Measurements from ENCODE around the gene KLK14.

Gene KLK14

GRCh38 chr19:51082611-51083010, at the start of gene KLK14:
Gene KLK14 (minus strand): TSS chr19:51082887. CDS start chr19:51082614, 273 bp downstream.
- DNase-seq (ENCODE audit: low spot score), result no peak

- DNase-seq (ENCODE audit: low spot score), result peak; percentile 51
Observed at GRCh38 chr19:51131780-51132680, 49.3 kb upstream of the KLK14 start.

DNA sequence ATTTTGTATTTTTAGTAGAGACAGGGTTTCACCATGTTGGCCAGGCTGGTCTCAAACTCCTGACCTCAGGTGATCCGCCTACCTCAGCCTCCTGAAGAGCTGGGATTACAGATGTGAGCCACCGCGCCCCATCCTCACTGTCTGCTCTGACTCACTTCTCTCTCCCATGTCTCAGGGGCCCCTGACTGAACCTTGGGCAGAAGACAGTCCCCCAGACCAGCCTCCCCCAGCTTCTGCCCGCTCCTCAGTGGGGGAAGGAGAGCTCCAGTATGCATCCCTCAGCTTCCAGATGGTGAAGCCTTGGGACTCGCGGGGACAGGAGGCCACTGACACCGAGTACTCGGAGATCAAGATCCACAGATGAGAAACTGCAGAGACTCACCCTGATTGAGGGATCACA, 47.0 kb upstream of the KLK14 start:
- DNase-seq (ENCODE audit: low spot score), result no peak

- no peak for DNase-seq (ENCODE audit: low spot score)
Observed at GRCh38 chr19:51128227-51128626, 45.5 kb upstream of the KLK14 start.

DNA sequence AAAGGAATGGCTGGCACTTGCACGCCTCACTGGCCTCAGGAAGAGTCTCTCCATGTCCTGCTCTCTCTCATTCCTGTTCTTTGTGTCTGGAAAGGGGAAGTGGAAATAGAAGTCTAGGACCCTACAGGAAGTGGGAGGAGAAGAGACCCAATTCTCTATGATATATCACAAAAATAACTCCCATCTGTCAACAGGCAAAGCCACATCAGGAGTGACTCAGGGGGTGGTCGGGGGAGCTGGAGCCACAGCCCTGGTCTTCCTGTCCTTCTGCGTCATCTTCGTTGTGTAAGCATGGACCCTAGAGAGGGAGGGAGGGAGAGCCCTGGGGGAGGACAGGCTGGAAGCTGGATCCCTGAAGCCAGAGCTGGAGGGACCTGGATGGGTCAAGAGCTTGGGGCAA, 45.1 kb upstream of the KLK14 start:
- no peak for DNase-seq (ENCODE audit: low spot score)

- DNase-seq (ENCODE audit: low spot score), result no peak
Observed at GRCh38 chr19:51127032-51127431, 44.3 kb upstream of the KLK14 start.

- DNase-seq (ENCODE audit: low spot score), result no peak
Observed at GRCh38 chr19:51125421-51126075, 42.9 kb upstream of the KLK14 start.

- no peak for DNase-seq (ENCODE audit: low spot score)
Observed at GRCh38 chr19:51124729-51125128, 42.0 kb upstream of the KLK14 start, which contains the start of gene SIGLEC9. Gene SIGLEC9 (plus strand): TSS chr19:51124906. CDS start chr19:51124975, 69 bp downstream.

GRCh38 chr19:51124216-51124615, 41.5 kb upstream of the KLK14 start:
- DNase-seq (ENCODE audit: low spot score), result no peak

- DNase-seq (ENCODE audit: low spot score), result no peak
Observed at GRCh38 chr19:51123802-51124201, 41.1 kb upstream of the KLK14 start.

GRCh38 chr19:51123381-51123800, 40.7 kb upstream of the KLK14 start:
- DNase-seq (ENCODE audit: low spot score), result no peak

DNA sequence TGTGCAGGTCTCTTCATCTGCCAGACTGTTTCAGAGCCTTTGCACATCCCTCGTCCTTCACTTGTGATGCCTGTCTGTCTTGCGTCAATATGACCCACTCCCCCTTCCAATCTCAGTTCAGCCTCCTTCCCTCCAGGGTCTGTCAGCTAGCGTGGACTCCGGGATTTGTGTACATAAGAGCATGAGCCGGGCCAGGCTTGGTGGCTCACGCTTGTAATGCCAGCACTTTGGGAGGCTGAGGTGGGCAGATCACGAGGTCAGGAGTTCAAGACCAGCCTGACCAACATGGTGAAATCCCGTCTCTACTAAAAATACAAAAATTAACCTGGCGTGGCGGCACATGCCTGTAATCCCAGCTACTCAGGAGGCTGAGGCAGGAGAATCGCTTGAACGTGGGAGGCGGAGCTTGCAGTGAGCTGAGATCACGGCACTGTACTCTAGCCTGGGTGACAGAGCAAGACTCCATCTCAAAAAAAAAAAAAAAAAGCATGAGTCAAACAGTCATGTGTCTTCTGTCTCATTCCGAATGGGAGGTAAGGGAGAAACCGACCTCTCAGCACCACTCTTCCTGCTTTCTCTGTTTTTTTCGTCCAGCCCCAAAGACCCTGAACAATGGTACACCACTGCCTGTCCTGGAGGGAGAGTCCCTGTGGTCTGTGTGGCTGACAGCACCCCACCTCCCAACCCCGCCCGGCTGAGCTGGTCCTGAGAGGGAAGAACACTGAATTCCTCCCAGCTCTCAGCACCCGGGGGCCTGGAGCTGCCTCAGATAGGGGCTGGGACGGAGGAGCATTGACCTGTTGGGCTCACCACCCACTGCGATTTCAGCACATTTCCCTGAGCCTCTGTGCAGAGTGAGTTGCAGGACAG, 39.7 kb upstream of the KLK14 start:
- DNase-seq (ENCODE audit: low spot score), result no peak

- DNase-seq (ENCODE audit: low spot score), result no peak
Observed at GRCh38 chr19:51121257-51121656, 38.6 kb upstream of the KLK14 start.

- no peak for DNase-seq (ENCODE audit: low spot score)
Observed at GRCh38 chr19:51120160-51120559, 37.5 kb upstream of the KLK14 start.

DNA sequence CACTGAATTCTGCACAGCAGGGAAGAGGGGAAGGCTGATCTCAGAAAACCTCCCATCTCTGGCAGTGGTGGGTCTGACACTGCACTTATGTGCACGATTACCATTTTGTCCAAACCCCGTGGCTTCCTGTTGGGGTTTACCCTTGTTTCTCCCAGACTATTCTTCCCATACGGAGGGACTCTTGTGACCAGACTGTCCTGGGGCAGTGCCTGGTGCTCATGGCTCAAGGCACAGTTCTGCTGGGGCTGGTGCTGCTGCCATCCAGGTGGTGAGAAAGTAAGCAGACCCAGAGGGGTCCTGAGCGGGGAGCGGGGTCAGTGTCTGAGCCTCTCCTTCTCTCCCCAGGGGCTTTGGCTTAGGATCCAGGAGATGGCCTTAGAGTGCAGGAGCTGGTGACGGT, 36.9 kb upstream of the KLK14 start:
- no peak for DNase-seq (ENCODE audit: low spot score)

DNA sequence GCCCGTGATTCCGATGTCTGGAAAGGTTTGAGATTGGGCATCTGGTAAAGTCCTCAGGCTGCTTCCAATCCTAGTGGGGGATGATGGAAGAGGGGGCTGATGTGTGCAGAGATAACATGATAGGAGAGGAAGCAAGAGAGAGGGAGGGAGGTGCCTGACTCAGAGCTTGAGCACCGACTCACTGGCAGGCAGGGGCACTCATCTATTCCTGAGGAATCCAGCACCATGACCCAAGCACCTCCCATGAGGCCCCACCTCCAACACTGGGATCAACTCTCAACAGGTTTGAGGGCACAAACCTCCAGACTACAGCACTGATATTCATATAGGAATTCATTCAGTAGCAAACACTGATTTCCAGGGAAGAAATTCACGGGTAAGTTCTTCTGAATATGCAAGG, 36.4 kb upstream of the KLK14 start:
- no peak for DNase-seq (ENCODE audit: low spot score)

GRCh38 chr19:51116736-51117286, 34.1 kb upstream of the KLK14 start:
- no peak for DNase-seq (ENCODE audit: low spot score)

DNA sequence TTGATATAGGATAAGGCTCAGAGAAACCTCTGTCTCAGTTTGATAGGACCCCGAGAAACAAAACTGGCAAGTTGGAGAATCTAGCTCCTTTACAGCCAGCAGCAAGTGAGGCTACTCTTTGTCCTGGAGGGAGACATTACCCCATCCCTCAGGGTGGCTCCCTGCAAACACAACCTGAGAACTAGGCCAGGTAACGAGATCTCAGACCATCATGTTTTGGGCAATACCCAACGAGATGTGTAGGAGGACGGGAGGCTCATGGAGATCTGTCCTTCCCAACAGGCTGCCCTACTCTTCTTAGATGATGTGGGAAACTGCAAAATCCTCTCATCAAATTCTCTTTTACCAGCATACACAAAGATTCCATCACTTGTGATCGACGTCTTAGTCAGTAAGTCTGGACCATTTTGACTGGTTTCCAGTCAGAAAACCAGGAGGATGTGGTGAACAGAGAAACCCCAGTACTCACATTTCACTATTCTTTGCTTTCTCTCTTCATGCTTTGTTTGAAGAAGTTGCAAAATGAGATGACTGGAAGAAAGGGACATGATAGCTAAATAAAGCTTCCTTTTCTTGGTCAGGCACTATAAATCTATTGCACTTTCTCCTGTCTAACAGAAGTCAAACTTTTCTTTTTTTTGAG, 31.5 kb upstream of the KLK14 start:
- DNase-seq (ENCODE audit: low spot score), result no peak

DNA sequence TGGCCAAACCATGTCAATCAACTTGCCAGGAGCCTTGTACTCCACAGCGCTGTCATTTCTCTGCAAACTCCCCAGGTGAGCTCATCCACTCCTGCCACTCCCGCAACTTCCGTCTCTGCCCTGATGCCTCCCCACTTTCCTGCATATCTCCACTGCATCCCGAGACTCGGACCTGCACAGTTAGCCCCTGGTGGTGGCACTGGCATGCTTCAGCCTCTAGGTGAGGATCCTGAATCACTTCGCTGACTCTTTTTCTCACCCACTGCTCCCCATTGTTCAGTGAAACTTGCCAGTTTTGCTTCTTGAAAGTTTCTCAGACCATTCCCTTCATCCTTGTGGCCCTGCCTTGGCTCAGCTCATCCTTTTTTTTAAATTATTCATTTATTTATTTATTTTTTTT, 28.9 kb upstream of the KLK14 start:
- no peak for DNase-seq (ENCODE audit: low spot score)

DNA sequence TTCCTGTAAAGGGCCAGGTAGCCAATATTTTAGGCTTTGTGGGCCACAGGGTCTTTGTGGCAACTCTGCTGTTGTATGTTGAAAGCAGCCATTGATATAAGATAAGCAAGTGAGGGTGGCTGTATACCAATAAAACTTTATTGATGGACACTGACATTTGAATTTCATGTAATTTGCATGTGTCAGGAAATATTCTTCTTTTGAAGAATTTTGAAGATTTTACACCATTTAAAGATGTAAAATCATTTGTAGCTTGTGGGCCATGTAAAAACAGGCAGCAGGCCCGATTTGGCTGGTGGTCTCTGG, 27.9 kb upstream of the KLK14 start:
- no peak for DNase-seq (ENCODE audit: low spot score)

DNA sequence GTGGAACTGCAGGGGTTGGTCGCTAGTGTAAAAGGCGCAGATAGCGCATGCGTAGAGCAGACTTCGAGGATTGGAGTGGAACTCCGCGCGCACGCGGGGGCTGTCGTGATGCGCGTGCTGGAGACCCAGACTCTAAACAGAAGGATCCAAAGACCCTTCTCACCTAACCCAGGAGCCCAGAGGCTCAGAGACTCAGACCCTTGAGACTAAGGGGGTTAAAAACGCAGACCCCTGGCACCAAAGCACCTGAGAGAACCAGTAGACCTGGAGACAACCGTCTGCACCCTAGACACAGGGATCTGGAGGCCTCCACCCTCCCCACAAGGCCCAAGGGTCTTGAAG, 26.1 kb upstream of the KLK14 start:
- DNase-seq (ENCODE audit: low spot score), result no peak
